Measurements from ENCODE around the gene SMYD3. TPM values are rescaled to one million over a fixed set of nuclear protein-coding genes. Genes with fewer than 3 reads are reported as not detected.

Gene SMYD3
- total and polyA plus RNA-seq, 2 donors (not counting 1 experiment from before 2014, with no cell fraction given) = 9.7 to 37.2 TPM

DNA sequence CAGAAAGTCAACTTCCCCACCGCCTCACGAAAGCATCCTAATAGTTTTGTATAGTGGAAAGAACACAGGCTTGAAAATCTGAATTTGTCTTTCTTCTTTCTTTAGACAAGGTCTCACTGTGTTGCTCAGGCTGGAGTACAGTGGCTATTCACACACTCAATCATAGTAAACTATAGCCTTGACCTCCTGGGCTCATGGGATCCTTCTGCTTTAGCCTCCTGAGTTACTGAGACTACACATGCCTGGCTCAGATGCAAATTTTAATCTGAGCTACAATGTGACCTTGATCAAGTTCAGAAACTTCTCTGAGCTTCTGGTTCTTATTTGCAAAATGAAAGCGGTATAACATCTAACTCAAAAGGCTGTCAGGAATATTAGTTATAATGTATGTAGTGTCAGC lies 362.1 kb downstream of the SMYD3 start:
- TF ChIP-seq CTCF (IDR thresholded peaks at IDR 0.05) (no peak), EZH2 (IDR thresholded peaks at IDR 0.05; ENCODE audit: borderline replicate concordance, insufficient read depth, low read depth, low read length, poor library complexity, severe bottlenecking) (no peak)
- no peak overlapping the region for H3K4me2 ChIP-seq (replicated peaks; ENCODE audit: low read depth, low read length, poor library complexity, severe bottlenecking)
- no CpG with 5 or more reads among the region's 3 CpGs for WGBS (ENCODE audit: insufficient coverage)
- no peaks in the 10 kb centered on the region for H3K36me3 ChIP-seq (replicated peaks in 1 of 2; ENCODE audit: control extremely low read depth in 1 of 2, control insufficient read depth in 1 of 2, extremely low read depth in 1 of 2, insufficient read depth in 2 of 2, low read length in 1 of 2)
- H2AFZ ChIP-seq (ENCODE audit: insufficient read depth, low read depth, low read length, poor library complexity, severe bottlenecking) = no peak overlapping the region
- DNase-seq (no peak), ATAC-seq (ENCODE audit: low read depth) (no peak)
- H4K20me1 ChIP-seq (ENCODE audit: control insufficient read depth, insufficient read depth, low read length, poor library complexity, severe bottlenecking) = no peaks in the 10 kb centered on the region
- Mint-ChIP-seq H3K4me1 (no peaks in the 10 kb centered on the region), H3K27me3 (no peaks in the 10 kb centered on the region), H3K4me3 (no peak overlapping the region), H3K27ac (no peak overlapping the region), H3K9me3 (ENCODE audit: insufficient read depth) (peaks cover 3% of the 10 kb centered on the region)
- peaks cover 0 to 16% (median 6%) of the 10 kb centered on the region in 3 donors for H3K9me3 ChIP-seq (ENCODE audit: control extremely low read depth in 1 of 3, control insufficient read depth in 2 of 3, insufficient read depth in 1 of 3, low read length in 2 of 3)
- no peaks in the 10 kb centered on the region for H3K4me1 ChIP-seq (ENCODE audit: control insufficient read depth in 2 of 2, insufficient read depth in 2 of 2, low read length in 2 of 2)
- intact Hi-C loops (cut with micrococcal nuclease) = no loop called here
- POLR2A ChIA-PET = no interaction called here
- no peak overlapping the region for H3K4me3 ChIP-seq (ENCODE audit: control extremely low read depth in 1 of 5, extremely low read depth in 1 of 5, insufficient read depth in 1 of 5, low read depth in 2 of 5, low read length in 4 of 5)
- H3K9ac ChIP-seq (ENCODE audit: low read length) = no peak overlapping the region
- H3K27ac ChIP-seq (ENCODE audit: low read length in 2 of 2) = no peak overlapping the region
- H3K27me3 ChIP-seq (replicated peaks in 1 of 4; ENCODE audit: control extremely low read depth in 1 of 4, control insufficient read depth in 3 of 4, insufficient read depth in 4 of 4, low read length in 3 of 4) = no peaks in the 10 kb centered on the region
- H3K79me2 ChIP-seq (ENCODE audit: control insufficient read depth, insufficient read depth, low read length) = no peaks in the 10 kb centered on the region
- CTCF ChIA-PET = interaction anchor here (1.3 kb wide), 1 partner anchor 17 kb away, joined by 4 read pairs; no protein-coding TSS in a partner anchor

- no peak for ATAC-seq (ENCODE audit: low read depth)
- Mint-ChIP-seq H3K27ac (no peak overlapping the region), H3K27me3 (no peaks in the 10 kb centered on the region), H3K4me3 (no peak overlapping the region), H3K4me1 (no peaks in the 10 kb centered on the region), H3K9me3 (ENCODE audit: insufficient read depth) (no peaks in the 10 kb centered on the region)
- 90% methylated on average over 5 of the region's 10 CpGs for WGBS (ENCODE audit: insufficient coverage)
- Histone ChIP-seq H3K79me2 (ENCODE audit: control insufficient read depth, insufficient read depth, low read length) (no peaks in the 10 kb centered on the region), H3K4me2 (replicated peaks; ENCODE audit: low read depth, low read length, poor library complexity, severe bottlenecking) (no peak overlapping the region), H3K36me3 (replicated peaks in 1 of 2; ENCODE audit: control extremely low read depth in 1 of 2, control insufficient read depth in 1 of 2, extremely low read depth in 1 of 2, insufficient read depth in 2 of 2, low read length in 1 of 2) (no peaks in the 10 kb centered on the region), H3K27ac (ENCODE audit: low read length in 2 of 2) (no peak overlapping the region), H4K20me1 (ENCODE audit: control insufficient read depth, insufficient read depth, low read length, poor library complexity, severe bottlenecking) (no peaks in the 10 kb centered on the region), H3K4me3 (ENCODE audit: control extremely low read depth in 1 of 5, extremely low read depth in 1 of 5, insufficient read depth in 1 of 5, low read depth in 2 of 5, low read length in 4 of 5) (no peak overlapping the region), H3K9me3 (ENCODE audit: control extremely low read depth in 1 of 3, control insufficient read depth in 2 of 3, insufficient read depth in 1 of 3, low read length in 2 of 3) (peaks cover 0 to 4% (median 0%) of the 10 kb centered on the region in 3 donors), H2AFZ (ENCODE audit: insufficient read depth, low read depth, low read length, poor library complexity, severe bottlenecking) (no peak overlapping the region), H3K27me3 (replicated peaks in 1 of 4; ENCODE audit: control extremely low read depth in 1 of 4, control insufficient read depth in 3 of 4, insufficient read depth in 4 of 4, low read length in 3 of 4) (no peaks in the 10 kb centered on the region), H3K4me1 (ENCODE audit: control insufficient read depth in 2 of 2, insufficient read depth in 2 of 2, low read length in 2 of 2) (no peaks in the 10 kb centered on the region), H3K9ac (ENCODE audit: low read length) (no peak overlapping the region)
- no peak for DNase-seq
- ChIA-PET POLR2A (no interaction called here), CTCF (interaction anchor here (0.7 kb wide), 1 partner anchor 1030 kb away, joined by 3 read pairs; no protein-coding TSS in a partner anchor)
- intact Hi-C loops (cut with micrococcal nuclease) = no loop called here
- no peak for TF ChIP-seq EZH2 (IDR thresholded peaks at IDR 0.05; ENCODE audit: borderline replicate concordance, insufficient read depth, low read depth, low read length, poor library complexity, severe bottlenecking)
- no peak for TF ChIP-seq CTCF (IDR thresholded peaks at IDR 0.05)
These were observed 364.7 kb downstream of the SMYD3 start for GRCh38 chr1:246142320-246142893.
